Stimulated activated CD4-positive, alpha-beta T cell treated with anti-CD3 and anti-CD28 coated beads, Interleukin-15, amount 100 ng/mL, for 24 hours (primary cell): Measurements from ENCODE around the gene UBN1.

ENCODE experiments used
- DNase-seq: peaks from one replicate; pipeline ENCODE4 v3.0.0-alpha.2; 2020

Gene UBN1

GRCh38 chr16:4860727-4861342 lies 13.6 kb downstream of the UBN1 start:
- no peak for DNase-seq

DNA sequence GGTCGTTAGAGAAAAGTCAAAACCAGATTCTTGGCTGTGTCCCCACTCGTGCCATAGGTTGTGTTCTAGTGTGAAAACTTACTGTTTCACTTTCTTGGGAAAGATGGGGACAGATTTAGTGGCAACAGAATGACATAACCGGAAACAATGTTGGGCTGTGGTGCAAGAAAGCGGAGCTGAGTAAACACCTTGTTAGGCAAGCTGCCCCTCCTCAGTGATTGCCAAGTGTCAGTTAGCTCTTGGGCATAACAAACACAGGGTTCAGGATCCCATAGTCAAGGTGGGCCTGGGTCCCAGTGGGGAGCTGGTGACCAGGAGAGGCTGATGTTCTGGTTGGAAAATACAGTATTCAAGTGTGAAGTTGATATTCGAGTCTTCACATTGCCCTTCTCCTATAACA lies 15.4 kb downstream of the UBN1 start:
- DNase-seq, result no peak

DNA sequence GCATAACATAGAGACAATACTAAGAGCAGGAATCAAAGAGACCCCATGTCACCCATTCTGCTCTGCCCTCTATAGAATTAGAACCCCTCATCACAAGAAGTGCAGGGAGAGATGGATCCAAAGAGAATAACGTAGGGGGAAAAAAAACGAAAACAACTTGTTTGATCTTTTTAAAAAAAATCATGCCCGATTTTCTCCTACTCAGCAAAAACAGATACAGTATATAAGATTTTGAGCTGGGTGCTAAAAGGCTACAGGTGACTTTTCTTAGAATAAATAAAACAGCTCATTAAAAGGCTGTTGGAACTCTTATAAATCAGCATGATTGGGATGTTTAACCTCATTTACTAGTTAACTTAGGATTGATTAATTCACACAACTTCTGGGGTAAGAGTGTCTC lies 17.4 kb downstream of the UBN1 start:
- DNase-seq, result no peak

DNA sequence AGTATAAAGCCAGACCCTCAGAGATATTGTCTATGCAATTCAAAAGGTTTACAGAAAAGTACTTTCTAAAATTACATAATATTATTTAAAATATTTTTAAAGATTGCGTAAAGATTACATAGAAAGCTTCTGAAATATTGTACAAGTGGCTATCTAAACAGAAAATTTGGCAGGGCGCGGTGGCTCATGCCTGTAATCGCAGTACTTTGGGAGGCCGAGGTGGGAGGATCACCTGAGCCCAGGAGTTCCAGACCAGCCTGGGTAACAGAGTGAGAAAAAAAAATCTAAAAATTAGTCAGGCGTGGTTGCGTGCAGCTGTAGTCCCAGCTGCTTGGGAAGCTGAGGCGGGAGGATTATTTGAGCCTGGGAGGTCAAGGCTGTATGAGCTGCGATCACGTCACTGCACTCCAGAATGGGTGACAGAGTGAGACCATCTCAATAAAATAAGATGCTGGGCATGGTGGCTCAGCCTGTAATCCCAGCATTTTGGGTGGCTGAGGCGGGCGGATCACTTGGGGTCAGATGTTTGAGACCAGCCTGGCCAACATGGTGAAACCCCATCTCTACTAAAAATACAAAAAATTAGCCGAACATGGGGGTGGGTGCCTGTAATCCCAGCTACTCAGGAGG lies 18.1 kb downstream of the UBN1 start:
- no peak for DNase-seq

DNA sequence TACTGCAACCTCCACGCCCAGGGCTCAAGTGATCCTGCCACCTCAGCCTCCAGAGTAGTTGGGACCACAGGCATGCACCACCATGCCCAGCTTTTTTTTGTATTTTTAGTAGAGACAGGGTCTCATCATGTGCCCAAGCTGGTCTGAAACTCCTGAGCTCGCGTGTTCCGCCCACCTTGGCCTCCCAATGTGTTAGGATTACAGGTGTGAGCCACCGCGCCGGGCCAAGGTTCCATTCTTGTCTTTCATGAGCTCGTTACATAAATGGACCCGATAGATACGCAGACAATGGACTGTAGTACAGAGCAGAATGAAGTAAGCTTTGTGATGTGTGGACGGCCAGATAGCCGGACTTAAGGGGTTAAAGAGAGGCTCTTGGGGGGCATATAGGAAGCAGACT lies 19.3 kb downstream of the UBN1 start:
- DNase-seq, result no peak

GRCh38 chr16:4868026-4868425 lies 20.7 kb downstream of the UBN1 start:
- no peak for DNase-seq

DNA sequence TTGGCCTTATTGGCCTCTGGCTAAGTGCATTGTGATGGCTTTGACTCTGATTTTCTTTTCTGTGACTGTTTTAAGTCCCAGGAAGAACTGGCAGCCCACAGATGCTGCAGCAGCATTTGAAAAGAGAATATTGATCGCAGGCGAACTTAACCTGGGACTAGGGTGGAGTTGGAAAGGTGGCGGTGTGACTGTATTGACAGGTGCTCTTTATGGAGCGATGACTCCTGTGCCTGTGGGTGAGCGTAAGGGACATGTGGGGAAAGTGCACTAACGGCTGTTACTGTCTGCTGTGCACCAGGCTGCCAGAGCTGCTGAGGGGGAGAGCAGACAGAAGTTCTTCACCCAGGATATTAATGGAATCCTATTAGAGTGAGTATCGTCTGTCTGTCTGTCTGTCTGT lies 21.3 kb downstream of the UBN1 start:
- no peak for DNase-seq

GRCh38 chr16:4869147-4869805 lies 22.0 kb downstream of the UBN1 start:
- no peak for DNase-seq

DNA sequence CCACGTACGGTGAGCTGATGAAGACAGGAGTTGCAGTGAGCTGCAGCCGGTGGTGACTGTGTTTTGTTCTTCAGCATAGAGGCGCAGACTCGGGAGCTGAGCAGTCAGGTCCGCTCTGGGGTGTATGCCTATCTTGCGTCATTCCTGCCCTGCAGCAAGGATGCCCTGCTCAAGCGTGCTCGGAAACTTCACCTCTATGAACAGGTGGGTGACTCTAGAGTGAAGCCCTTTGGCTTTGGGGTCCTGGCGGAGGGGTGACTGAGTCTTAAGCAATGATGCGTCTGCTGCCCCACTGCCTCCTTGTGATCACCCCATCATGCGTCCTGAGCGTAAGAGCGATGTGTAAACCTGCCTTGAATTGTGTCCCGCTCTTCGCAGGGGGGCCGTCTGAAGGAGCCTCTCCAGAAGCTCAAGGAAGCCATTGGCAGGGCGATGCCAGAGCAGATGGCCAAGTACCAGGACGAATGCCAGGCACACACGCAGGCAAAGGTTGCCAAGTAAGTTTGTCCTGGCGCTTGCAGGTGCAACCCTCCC lies 22.9 kb downstream of the UBN1 start:
- no peak for DNase-seq

DNA sequence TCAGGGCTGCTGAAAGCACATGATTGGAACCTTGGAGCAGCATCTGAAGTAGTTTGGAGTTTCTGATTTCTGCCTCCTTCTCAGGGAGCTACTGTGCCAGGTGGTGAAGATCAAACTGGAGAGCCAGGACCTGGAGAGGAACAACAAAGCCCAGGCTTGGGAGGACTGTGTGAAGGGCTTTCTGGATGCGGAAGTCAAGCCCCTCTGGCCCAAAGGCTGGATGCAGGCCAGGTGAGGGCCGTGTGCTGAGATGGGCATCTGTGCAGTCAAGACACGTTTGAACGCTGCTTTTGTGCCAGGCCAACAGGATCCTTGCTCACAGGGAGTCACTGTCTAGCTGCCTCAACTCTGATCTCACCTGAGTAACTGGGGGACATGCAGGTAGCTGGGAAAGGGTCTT lies 23.8 kb downstream of the UBN1 start:
- no peak for DNase-seq

GRCh38 chr16:4873091-4873490 lies 25.8 kb downstream of the UBN1 start:
- DNase-seq, result no peak

DNA sequence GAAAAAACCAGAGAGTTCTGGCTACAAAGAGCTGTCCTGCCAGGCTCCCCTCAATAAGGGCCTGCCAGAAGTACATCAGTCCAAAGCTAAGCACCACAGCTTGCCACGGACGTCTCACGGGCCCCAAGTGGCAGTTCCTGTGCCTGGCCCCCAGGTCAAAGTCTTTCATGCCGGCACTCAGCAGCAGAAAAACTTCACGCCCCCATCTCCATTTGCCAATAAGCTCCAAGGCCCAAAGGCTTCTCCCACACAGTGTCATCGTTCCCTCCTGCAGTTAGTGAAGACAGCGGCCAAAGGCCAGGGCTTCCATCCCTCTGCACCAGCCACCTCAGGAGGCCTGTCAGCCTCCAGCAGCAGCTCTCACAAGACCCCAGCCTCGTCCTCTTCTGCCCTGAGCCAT lies 27.4 kb downstream of the UBN1 start:
- DNase-seq, result no peak

DNA sequence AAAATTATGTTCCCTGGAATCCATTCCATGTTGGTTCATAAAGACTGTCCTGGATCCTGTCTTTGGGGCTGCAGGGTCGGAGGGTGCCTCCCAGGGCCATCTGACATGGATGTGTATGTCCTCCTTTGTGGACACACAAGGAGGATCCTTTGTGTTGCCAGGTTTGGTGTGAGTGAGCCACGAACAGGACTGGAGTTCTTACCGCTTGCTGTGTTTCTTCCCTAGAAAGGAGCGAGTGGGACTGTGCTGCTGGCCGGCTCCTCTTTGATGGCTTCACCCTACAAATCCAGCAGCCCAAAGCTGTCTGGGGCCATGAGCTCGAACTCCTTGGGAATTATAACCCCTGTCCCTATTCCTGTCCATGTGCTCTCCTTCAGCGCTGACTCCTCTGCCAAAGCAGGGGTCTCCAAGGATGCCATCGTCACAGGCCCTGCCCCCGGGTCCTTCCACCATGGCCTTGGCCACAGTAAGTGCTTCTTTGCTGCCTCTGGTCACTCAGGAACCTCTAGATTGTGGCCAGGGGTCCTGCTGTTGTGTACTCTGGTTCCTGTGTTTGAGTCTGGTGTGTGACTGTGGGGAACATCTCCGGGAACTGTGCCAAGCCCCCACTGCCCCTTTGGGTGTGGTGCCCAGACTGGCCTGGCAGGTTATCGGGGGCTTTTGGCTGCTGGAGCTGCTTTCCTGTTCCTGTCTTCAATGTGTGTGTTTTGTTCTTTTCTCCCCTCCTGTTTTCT lies 29.5 kb downstream of the UBN1 start:
- no peak for DNase-seq

DNA sequence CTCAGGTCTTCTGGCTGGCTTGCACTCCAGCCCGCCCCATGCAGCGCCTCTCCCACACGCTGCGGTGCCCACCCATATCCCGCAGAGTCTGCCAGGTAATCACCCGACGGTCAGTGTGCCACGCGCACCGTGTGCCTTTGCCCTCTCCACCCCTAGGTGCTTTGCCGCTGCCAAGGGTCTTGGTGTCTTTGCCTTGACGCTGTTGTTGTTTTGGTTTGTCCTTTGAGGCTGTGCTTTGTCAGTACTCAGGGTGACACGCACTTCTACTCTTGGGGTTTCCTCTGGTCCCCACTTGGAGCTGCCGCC lies 30.1 kb downstream of the UBN1 start:
- DNase-seq, result no peak

DNA sequence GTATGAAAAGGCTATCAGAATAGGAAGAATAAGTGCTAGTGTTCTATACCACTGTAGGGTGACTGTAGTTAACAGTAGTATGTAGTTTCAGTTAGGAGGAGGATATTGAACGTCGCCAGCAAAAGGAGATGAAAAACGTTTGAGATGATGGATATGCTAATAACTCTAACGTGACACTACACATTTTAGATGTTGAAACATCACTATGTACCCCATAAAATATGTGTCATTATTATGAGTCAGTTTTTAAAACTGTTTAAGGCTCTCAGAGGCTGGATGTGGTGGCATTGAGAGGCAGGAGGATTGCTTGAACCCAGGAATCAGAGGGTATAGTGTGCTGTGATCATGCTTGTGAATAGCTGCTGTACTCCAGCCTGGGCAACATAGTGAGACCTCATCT lies 31.8 kb downstream of the UBN1 start:
- no peak for DNase-seq

GRCh38 chr16:4880006-4880580 lies 32.8 kb downstream of the UBN1 start:
- no peak for DNase-seq

GRCh38 chr16:4882000-4882632 lies 34.8 kb downstream of the UBN1 start:
- DNase-seq, result no peak

- no peak for DNase-seq
Observed at GRCh38 chr16:4882633-4883285, 35.5 kb downstream of the UBN1 start.

DNA sequence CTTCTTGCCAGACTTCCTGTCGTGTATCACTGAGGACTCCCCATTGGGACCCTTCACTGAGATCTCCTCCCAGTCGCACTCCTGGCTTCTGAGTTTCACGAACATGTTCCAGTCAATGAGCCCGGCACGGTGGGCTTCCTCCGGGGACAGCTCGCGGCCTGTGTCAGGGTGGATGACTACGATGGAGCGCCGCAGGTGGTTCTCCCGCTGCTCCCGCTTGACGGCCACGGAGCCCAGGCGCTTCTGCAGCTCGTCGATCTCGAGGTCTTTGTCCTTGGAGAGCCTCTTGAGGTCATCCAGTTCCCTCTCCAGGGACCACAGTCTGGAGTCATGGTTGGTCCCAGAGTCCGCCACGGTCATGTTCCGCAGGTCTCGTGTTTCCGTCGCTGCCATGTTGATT lies 36.2 kb downstream of the UBN1 start:
- DNase-seq, result no peak

DNA sequence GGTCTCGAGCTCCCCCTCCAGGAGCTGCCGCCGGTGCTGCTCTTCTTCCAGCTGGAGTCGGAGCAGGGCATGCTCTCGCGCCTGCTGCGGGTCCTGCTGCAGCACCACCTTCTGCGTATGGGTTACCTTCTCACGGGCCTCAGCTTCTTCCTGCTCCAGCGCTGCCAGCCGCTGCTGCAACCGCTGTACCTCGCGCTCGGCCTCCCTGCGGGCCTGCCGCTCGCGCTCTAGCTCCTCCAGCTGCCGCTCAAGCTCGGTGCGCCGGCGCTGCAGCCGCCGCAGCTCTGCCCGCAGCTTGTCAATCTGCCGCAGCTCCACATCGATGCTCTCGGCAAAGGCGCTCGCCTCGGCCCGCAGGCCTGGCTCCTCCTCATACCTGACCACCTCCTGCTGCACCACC lies 36.9 kb downstream of the UBN1 start:
- DNase-seq, result no peak

- DNase-seq, result no peak
Observed at GRCh38 chr16:4884972-4885874, 37.9 kb downstream of the UBN1 start.
